GM12875 (cell line): Measurements from ENCODE around the gene SLC4A9.

ENCODE experiments used
- H3K4me3 ChIP-seq: one replicate; pipeline ENCODE4 v1.5.1; 2011; ENCODE audit warnings: low read depth, low read length, control low read depth
- TF ChIP-seq, protein P1 (sequence below): IDR thresholded peaks from 2 replicates; pipeline ENCODE4 v1.5.1; 2011; ENCODE audit warnings: low read depth, mild to moderate bottlenecking, control low read depth, inconsistent platforms, low read length, moderate library complexity, borderline replicate concordance; ENCODE audit not compliant: insufficient read depth

Gene SLC4A9

DNA sequence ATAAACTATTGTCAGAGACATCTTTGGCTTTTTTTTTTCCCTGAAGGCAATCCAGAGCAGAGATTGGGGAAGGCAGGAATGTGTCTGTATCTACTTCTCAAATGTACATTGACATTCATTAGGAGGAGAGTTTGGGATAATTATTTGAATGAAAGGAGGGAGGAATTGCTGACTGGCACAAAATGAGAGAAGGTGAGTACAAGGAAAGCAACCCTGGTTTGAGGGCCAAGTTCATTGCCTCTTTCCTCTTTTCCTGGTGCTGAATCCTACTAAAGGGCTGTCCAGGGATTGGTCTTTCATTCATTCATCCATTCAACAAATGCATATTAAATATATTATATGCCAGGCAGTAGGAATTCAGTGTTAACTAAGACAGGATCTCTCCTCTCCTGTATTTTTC, 22.9 kb downstream of the SLC4A9 start:
- TF ChIP-seq, protein P1, sequence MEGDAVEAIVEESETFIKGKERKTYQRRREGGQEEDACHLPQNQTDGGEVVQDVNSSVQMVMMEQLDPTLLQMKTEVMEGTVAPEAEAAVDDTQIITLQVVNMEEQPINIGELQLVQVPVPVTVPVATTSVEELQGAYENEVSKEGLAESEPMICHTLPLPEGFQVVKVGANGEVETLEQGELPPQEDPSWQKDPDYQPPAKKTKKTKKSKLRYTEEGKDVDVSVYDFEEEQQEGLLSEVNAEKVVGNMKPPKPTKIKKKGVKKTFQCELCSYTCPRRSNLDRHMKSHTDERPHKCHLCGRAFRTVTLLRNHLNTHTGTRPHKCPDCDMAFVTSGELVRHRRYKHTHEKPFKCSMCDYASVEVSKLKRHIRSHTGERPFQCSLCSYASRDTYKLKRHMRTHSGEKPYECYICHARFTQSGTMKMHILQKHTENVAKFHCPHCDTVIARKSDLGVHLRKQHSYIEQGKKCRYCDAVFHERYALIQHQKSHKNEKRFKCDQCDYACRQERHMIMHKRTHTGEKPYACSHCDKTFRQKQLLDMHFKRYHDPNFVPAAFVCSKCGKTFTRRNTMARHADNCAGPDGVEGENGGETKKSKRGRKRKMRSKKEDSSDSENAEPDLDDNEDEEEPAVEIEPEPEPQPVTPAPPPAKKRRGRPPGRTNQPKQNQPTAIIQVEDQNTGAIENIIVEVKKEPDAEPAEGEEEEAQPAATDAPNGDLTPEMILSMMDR, result no peak
- H3K4me3 ChIP-seq, result no peak overlapping the region

DNA sequence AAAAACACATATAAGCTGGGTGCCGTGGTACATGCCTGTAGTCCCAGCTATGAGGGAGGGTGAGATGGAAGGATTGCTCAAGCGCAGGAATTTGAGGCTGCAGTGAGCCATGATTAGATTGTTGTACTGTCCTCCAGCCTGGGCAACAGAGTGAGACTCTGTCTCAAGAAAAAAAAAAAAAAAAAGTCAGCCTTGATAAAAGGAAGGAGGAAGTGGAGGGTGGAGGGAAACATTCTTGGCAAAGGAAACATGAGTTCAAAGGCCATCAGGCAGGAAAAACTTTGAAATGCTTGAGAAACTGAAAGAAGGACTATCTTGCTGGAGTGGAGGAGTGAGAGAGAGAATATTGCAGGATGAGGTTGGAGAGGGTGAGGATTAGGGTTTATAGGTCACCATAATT, 23.3 kb downstream of the SLC4A9 start:
- TF ChIP-seq, protein P1, result no peak
- no peak overlapping the region for H3K4me3 ChIP-seq

DNA sequence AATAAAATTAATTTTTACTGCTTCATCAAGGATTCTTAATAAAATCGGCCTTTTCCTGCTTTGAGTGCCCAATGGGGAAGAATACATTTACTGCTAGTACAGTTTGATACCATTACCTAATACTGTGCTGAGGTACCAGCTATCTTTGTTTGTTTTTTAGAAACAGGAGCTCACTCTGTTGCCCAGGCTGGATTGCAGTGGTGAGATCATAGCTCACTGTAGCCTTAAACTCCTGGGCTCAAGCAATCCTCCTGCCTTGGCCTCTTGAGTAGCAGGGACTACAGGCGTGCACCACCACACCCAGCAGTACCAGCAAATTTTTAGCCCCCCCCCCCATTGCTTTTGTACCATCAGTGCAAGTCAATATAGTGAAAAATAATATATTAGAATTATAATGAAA, 28.1 kb downstream of the SLC4A9 start:
- TF ChIP-seq, protein P1, result no peak
- no peak overlapping the region for H3K4me3 ChIP-seq

DNA sequence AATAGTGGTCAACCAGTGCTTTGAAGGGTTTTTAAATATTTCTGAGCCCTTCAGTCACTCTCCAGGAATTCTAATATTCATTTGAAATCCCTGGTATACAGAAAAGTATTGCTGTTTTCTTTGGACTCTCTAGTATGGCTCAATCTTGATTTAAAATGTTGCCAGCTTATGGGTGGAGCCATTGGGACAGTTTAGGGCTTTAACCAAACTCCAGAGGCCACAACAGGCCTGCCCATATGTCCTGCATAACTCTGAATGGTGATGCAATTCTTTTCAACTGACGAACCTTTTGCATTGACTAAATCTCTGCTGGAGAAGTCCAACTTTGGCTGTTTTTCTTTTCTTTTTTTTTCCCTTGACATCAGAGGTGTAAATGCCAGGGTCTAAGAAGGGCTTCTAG, 31.3 kb downstream of the SLC4A9 start:
- no peak overlapping the region for H3K4me3 ChIP-seq
- TF ChIP-seq, protein P1, result no peak

DNA sequence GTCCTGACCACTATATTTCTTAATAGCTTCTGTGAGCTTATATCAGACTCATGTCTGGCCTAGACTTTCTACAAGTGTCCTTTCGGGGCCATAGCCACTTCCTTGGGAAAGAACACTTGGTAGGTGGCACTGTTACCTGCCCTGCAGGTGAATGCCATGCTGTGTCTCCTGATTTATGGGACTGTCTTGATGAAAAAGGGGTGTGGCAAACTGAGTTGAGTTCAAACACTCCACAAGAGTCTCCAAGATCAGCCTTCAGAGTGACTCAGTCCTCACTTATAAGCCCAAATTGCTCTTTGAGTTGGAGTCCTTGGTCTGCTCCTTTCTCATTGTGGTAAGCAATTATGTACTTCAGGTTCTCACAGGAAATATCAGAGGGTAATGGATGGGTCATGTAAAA, 31.7 kb downstream of the SLC4A9 start:
- no peak overlapping the region for H3K4me3 ChIP-seq
- TF ChIP-seq, protein P1, result no peak

DNA sequence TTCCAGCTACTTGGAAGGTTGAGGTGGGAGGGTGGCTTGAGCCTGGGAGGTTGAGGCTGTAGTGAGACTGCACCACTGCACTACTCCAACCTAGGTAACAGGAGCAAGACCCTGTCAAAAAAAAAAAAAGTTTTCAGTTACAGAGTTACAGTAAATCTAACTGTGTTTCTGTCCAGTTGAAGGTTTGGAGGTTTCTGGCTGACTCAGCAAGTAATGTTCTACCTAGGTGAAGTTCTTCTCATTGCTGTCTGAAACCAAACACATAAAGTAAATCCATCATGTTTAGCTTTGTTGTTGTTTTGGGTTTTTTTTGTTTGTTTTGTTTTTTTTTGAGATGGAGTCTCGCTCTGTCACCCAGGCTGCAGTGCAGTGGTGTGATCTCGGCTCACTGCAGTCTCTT, 33.7 kb downstream of the SLC4A9 start:
- TF ChIP-seq, protein P1, result no peak
- H3K4me3 ChIP-seq, result no peak overlapping the region

DNA sequence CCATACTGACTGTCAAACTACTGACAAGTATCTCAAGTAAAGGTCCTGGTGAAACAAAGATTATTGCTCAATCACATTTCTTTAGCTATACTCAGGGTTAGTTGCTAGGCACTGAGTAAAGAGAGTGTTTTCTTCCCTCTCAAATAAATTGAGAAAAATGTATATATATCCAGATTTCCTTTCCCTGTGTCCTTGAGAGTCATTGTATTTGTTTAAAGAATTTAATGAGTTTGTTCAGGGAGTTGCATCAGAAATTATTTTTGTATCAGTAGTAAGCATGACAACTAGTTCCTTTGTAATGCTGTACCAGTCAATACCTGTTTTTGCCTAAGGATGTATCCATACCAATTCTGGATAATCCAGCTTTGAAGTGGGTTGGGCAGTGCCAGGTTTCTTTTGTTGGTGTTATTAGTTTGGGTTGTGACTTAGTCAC, 38.4 kb downstream of the SLC4A9 start:
- no peak overlapping the region for H3K4me3 ChIP-seq
- TF ChIP-seq, protein P1, result no peak
